BLaER1 treated with 17β-estradiol and CSF1 and Interleukin-3, amounts not matched to agents 10 nM and 100 nM (cell line): ENCODE data around the gene WDR11.
"Not testable (repeated sequence)": the region's sequence is repeated elsewhere in the genome, so short reads cannot be mapped to it uniquely, and the experiment has no call there.

ENCODE experiments used
- H3K27ac ChIP-seq, 11 experiments: shearing (Covaris generic); formaldehyde crosslinking; 2 replicates each; pipeline ENCODE4 v1.8.1; 2022
- H3K27me3 ChIP-seq, 11 experiments: shearing (Covaris generic); formaldehyde crosslinking; 2 replicates each; pipeline ENCODE4 v1.8.1; 2022
- H3K36me3 ChIP-seq, 11 experiments: shearing (Covaris generic); formaldehyde crosslinking; 2 replicates each; pipeline ENCODE4 v1.8.1; 2022
- H3K4me1 ChIP-seq, 10 experiments: shearing (Covaris generic); formaldehyde crosslinking; 2 replicates each; pipeline ENCODE4 v1.8.1; 2022
- H3K4me2 ChIP-seq, 11 experiments: shearing (Covaris generic); formaldehyde crosslinking; 2 replicates each; pipeline ENCODE4 v1.8.1; 2022
- H3K4me3 ChIP-seq, 10 experiments: shearing (Covaris generic); formaldehyde crosslinking; 2 replicates each; pipeline ENCODE4 v1.8.1; 2022
- H3K9ac ChIP-seq, 11 experiments: shearing (Covaris generic); formaldehyde crosslinking; 2 replicates each; pipeline ENCODE4 v1.8.1; 2022
- H3K9me3 ChIP-seq, 11 experiments: shearing (Covaris generic); formaldehyde crosslinking; replicated peaks in 1 of 11; 2 replicates each; pipeline ENCODE4 v1.8.1; 2022
- H4K20me1 ChIP-seq, 11 experiments: shearing (Covaris generic); formaldehyde crosslinking; 2 replicates each; pipeline ENCODE4 v1.8.1; 2022
- Cebpa-rat ChIP-seq, 11 experiments: shearing (Covaris generic); IDR thresholded peaks; 2 replicates each; pipeline ENCODE4 v1.8.1; 2022

The WDR11 gene

GRCh38 chr10:120894556-120894955, 43.4 kb downstream of the WDR11 start:
- peaks cover 33 to 86% (median 59%) of the 10 kb centered on the region in 11 experiments for H3K36me3 ChIP-seq
- no peak overlapping the region for H3K4me3 ChIP-seq
- no peak for TF ChIP-seq Cebpa-rat (IDR thresholded peaks at IDR 0.05)
- peaks cover 0 to 6% (median 0%) of the 10 kb centered on the region in 11 experiments; a peak in 3 of 22 replicates for H3K9me3 ChIP-seq
- no peak overlapping the region for H3K9ac ChIP-seq
- H3K4me1 ChIP-seq: no peaks in the 10 kb centered on the region
- peaks cover 0 to 34% (median 0%) of the 10 kb centered on the region in 11 experiments; a peak in 4 of 22 replicates for H4K20me1 ChIP-seq
- no peak overlapping the region for H3K27ac ChIP-seq
- no peaks in the 10 kb centered on the region for H3K27me3 ChIP-seq
- no peak overlapping the region for H3K4me2 ChIP-seq

DNA sequence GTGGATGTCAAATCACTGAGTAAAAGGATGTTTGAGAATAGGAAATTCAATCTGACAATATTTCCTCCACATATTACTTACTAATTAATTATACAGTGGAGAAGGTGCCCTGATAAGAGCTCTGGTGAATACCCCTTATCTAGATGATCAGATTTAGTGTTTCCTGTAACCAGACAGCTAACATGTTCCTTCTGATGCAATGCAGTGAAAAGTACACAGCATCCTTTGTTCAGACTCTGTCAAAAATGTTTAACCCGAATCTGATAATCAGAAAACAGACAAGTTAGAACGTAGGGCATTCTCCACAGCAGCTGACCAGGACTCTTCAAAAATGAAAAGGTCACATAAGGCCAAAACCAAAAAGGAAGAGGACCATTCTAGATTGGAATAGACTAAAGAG, 46.2 kb downstream of the WDR11 start:
- no peak for TF ChIP-seq Cebpa-rat (IDR thresholded peaks at IDR 0.05)
- H3K4me1 ChIP-seq: no peaks in the 10 kb centered on the region
- H4K20me1 ChIP-seq: peaks cover 0 to 39% (median 0%) of the 10 kb centered on the region in 11 experiments; a peak in 4 of 22 replicates
- H3K27ac ChIP-seq: no peak overlapping the region
- H3K27me3 ChIP-seq: no peaks in the 10 kb centered on the region
- peaks cover 32 to 86% (median 56%) of the 10 kb centered on the region in 11 experiments for H3K36me3 ChIP-seq
- H3K4me3 ChIP-seq: no peak overlapping the region
- no peak overlapping the region for H3K4me2 ChIP-seq
- H3K9me3 ChIP-seq: peaks cover 0 to 4% (median 0%) of the 10 kb centered on the region in 11 experiments; a peak in 3 of 22 replicates
- H3K9ac ChIP-seq: no peak overlapping the region

GRCh38 chr10:120905268-120905667, 54.1 kb downstream of the WDR11 start:
- no peaks in the 10 kb centered on the region for H3K4me1 ChIP-seq
- H3K9ac ChIP-seq: no peak overlapping the region
- H3K4me2 ChIP-seq: no peak overlapping the region
- H4K20me1 ChIP-seq: peaks cover 0 to 2% (median 0%) of the 10 kb centered on the region in 11 experiments; a peak in 1 of 22 replicates
- H3K27me3 ChIP-seq: no peaks in the 10 kb centered on the region
- H3K36me3 ChIP-seq: peaks cover 89 to 100% (median 97%) of the 10 kb centered on the region in 11 experiments
- H3K27ac ChIP-seq: no peak overlapping the region
- H3K9me3 ChIP-seq: peaks cover 10 to 28% (median 18%) of the 10 kb centered on the region in 11 experiments
- TF ChIP-seq Cebpa-rat (IDR thresholded peaks at IDR 0.05): no peak
- H3K4me3 ChIP-seq: no peak overlapping the region

- Histone ChIP-seq H3K4me1 (peaks cover 0 to 13% (median 7%) of the 10 kb centered on the region in 10 experiments; a peak in 11 of 20 replicates), H3K4me3 (no peak overlapping the region), H3K9me3 (peaks cover 0 to 22% (median 9%) of the 10 kb centered on the region in 11 experiments; a peak in 9 of 22 replicates), H4K20me1 (no peaks in the 10 kb centered on the region), H3K36me3 (no peaks in the 10 kb centered on the region), H3K27me3 (no peaks in the 10 kb centered on the region), H3K9ac (no peak overlapping the region), H3K27ac (no peak overlapping the region), H3K4me2 (peak overlapping the region in 8 of 11 experiments; percentile 0 to 50 (median 25); a peak in 10 of 22 replicates)
- TF ChIP-seq Cebpa-rat (IDR thresholded peaks at IDR 0.05): no peak
These were observed 66.5 kb downstream of the WDR11 start for GRCh38 chr10:120917521-120918250.

DNA sequence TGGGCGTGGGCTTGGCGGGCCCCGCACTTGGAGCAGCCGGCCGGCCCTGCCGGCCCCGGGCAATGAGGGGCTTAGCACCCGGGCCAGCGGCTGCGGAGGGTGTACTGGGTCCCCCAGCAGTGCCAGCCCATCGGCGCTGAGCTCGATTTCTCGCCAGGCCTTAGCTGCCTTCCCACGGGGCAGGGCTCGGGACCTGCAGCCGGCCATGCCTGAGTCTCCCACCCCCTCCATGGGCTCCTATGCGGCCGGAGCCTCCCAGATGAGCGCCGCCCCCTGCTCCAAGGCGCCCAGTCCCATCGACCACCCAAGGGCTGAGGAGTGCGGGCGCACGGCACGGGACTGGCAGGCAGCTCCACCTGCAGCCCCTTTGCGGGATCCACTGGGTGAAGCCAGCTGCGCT, 72.7 kb downstream of the WDR11 start:
- H3K4me3 ChIP-seq, H3K27me3 ChIP-seq, H4K20me1 ChIP-seq, H3K27ac ChIP-seq, H3K4me1 ChIP-seq, H3K9ac ChIP-seq, H3K36me3 ChIP-seq, H3K4me2 ChIP-seq: not testable (repeated sequence)
- H3K9me3 ChIP-seq: peaks cover 0 to 11% (median 2%) of the 10 kb centered on the region in 11 experiments; a peak in 4 of 22 replicates

- no peaks in the 10 kb centered on the region for H4K20me1 ChIP-seq
- H3K27ac ChIP-seq: no peak overlapping the region
- 0 out of 22 replicates have a peak, but pooled peaks cover 0 to 8% (median 0%) of the 10 kb centered on the region in 11 experiments for H3K9me3 ChIP-seq
- H3K27me3 ChIP-seq: no peaks in the 10 kb centered on the region
- H3K9ac ChIP-seq: no peak overlapping the region
- H3K4me2 ChIP-seq: no peak overlapping the region
- H3K4me3 ChIP-seq: no peak overlapping the region
- H3K4me1 ChIP-seq: peaks cover 0 to 15% (median 1%) of the 10 kb centered on the region in 10 experiments; a peak in 8 of 20 replicates
- no peaks in the 10 kb centered on the region for H3K36me3 ChIP-seq
- TF ChIP-seq Cebpa-rat (IDR thresholded peaks at IDR 0.05): no peak
These were observed 75.4 kb downstream of the WDR11 start for GRCh38 chr10:120926611-120927010.

- no peak overlapping the region for H3K4me3 ChIP-seq
- H3K4me2 ChIP-seq: no peak overlapping the region
- no peaks in the 10 kb centered on the region for H3K36me3 ChIP-seq
- H3K27ac ChIP-seq: no peak overlapping the region
- H3K9me3 ChIP-seq: 0 out of 22 replicates have a peak, but pooled peaks cover 0 to 8% (median 0%) of the 10 kb centered on the region in 11 experiments
- no peak overlapping the region for H3K9ac ChIP-seq
- H4K20me1 ChIP-seq: no peaks in the 10 kb centered on the region
- peaks cover 0 to 16% (median 1%) of the 10 kb centered on the region in 10 experiments; a peak in 8 of 20 replicates for H3K4me1 ChIP-seq
- H3K27me3 ChIP-seq: no peaks in the 10 kb centered on the region
- TF ChIP-seq Cebpa-rat (IDR thresholded peaks at IDR 0.05): no peak
These were observed 76.2 kb downstream of the WDR11 start for GRCh38 chr10:120927352-120927751.

- no peaks in the 10 kb centered on the region for H3K36me3 ChIP-seq
These were observed 78.0 kb downstream of the WDR11 start for GRCh38 chr10:120929166-120929565.

DNA sequence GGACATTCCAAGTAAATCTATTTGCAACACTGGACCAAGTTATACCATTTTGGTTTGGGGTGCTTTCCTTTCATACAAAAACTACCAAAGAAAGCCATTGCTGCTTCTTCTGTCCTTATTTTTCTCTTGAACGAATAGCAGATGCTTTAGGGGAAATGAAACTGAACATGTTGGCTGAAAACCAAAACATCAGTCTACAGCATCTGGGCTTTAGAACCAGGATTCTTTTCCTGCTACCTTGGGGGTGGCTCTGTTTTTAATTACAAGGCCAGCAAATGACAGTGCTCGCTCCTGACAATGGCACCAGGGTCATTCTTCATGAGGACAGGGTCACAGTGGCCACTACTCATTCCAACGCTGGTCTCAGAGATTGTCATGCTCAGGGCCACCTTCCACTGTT, 80.3 kb downstream of the WDR11 start:
- Histone ChIP-seq H3K4me3 (no peak overlapping the region), H3K4me2 (peak overlapping the region in 2 of 11 experiments; percentile 25 to 48; a peak in 2 of 22 replicates), H4K20me1 (no peaks in the 10 kb centered on the region), H3K27ac (no peak overlapping the region), H3K9ac (no peak overlapping the region), H3K4me1 (peaks cover 0 to 16% (median 1%) of the 10 kb centered on the region in 10 experiments; a peak in 8 of 20 replicates), H3K27me3 (no peaks in the 10 kb centered on the region), H3K36me3 (no peaks in the 10 kb centered on the region), H3K9me3 (no peaks in the 10 kb centered on the region)
- no peak for TF ChIP-seq Cebpa-rat (IDR thresholded peaks at IDR 0.05)

More at GRCh38 chr10:120929166-120929565, 78.0 kb downstream of the WDR11 start:
- Histone ChIP-seq H3K4me3 (no peak overlapping the region), H3K4me1 (peaks cover 0 to 16% (median 1%) of the 10 kb centered on the region in 10 experiments; a peak in 8 of 20 replicates), H3K9me3 (no peaks in the 10 kb centered on the region), H3K9ac (no peak overlapping the region), H4K20me1 (no peaks in the 10 kb centered on the region), H3K4me2 (no peak overlapping the region), H3K27ac (no peak overlapping the region), H3K27me3 (no peaks in the 10 kb centered on the region)
- TF ChIP-seq Cebpa-rat (IDR thresholded peaks at IDR 0.05): no peak
